AG04449 (cell line): ENCODE data around the gene GNAT3.

ENCODE experiments used
- CTCF ChIA-PET: fragments of 350-600 bp; formaldehyde crosslinking; extraction: SDS; loops from one replicate; lab custom pipeline; 2021; ENCODE audit warnings: antibody characterized with exemption; lab: Yijun Ruan, JAX
- POLR2A ChIA-PET: fragments of 400-600, 350-600 bp; formaldehyde crosslinking; extraction: SDS; loops from one replicate; lab custom pipeline; 2020; ENCODE audit warnings: antibody characterized with exemption, inconsistent platforms; lab: Yijun Ruan, JAX
- DNase-seq: peaks from one replicate; pipeline ENCODE4 v3.0.0-alpha.2; 2010; ENCODE audit warnings: low read depth, low spot score
- H3K4me3 ChIP-seq: 2 replicates; pipeline ENCODE4 v1.5.1; 2011; ENCODE audit warnings: low read depth, mild to moderate bottlenecking, control low read depth, low read length
- CTCF ChIP-seq: IDR thresholded peaks from one replicate; pipeline ENCODE4 v1.5.1; 2011; ENCODE audit warnings: mild to moderate bottlenecking, moderate library complexity, low read length, control low read depth, inconsistent platforms; ENCODE audit not compliant: insufficient read depth; ENCODE audit errors: missing control alignments

The GNAT3 gene

GRCh38 chr7:80511964-80512363, at the start of gene GNAT3:
TSS of gene GNAT3 (minus strand) at chr7:80512064. CDS start at chr7:80511926, 138 bp downstream.
- ChIA-PET POLR2A (no interaction called here), CTCF (no interaction called here)
- no peak for TF ChIP-seq CTCF
- H3K4me3 ChIP-seq = no peak within 1 kb of the TSS
- no peak for DNase-seq

GRCh38 chr7:80558116-80558515, 46.3 kb upstream of the GNAT3 start:
- no peak for TF ChIP-seq CTCF
- no peak overlapping the region for H3K4me3 ChIP-seq
- CTCF ChIA-PET = no interaction called here
- POLR2A ChIA-PET = no interaction called here
- DNase-seq = no peak

GRCh38 chr7:80552031-80552694, 40.3 kb upstream of the GNAT3 start:
- POLR2A ChIA-PET = no interaction called here
- TF ChIP-seq CTCF = no peak
- CTCF ChIA-PET = interaction anchor here (0.7 kb wide), 1 partner anchor 708 kb away, joined by 3 read pairs; no protein-coding TSS in a partner anchor
- no peak overlapping the region for H3K4me3 ChIP-seq
- DNase-seq = no peak

GRCh38 chr7:80550005-80550404, 38.1 kb upstream of the GNAT3 start:
- no peak overlapping the region for H3K4me3 ChIP-seq
- no peak for TF ChIP-seq CTCF
- CTCF ChIA-PET = no interaction called here
- no peak for DNase-seq
- POLR2A ChIA-PET = no interaction called here

GRCh38 chr7:80548840-80549530, 37.1 kb upstream of the GNAT3 start:
- no peak for TF ChIP-seq CTCF
- CTCF ChIA-PET = interaction anchor here (0.9 kb wide), 1 partner anchor 13 kb away, joined by 3 read pairs; no protein-coding TSS in a partner anchor
- H3K4me3 ChIP-seq = no peak overlapping the region
- POLR2A ChIA-PET = no interaction called here
- DNase-seq = no peak

GRCh38 chr7:80542398-80542797, 30.5 kb upstream of the GNAT3 start:
- no peak for TF ChIP-seq CTCF
- POLR2A ChIA-PET = no interaction called here
- peak; percentile 95 for DNase-seq
- H3K4me3 ChIP-seq = no peak overlapping the region
- CTCF ChIA-PET = interaction anchor here (1.5 kb wide), 1 partner anchor 25 kb away, joined by 3 read pairs; no protein-coding TSS in a partner anchor
